ENCODE results near the gene FAM50B.

Gene FAM50B

DNA sequence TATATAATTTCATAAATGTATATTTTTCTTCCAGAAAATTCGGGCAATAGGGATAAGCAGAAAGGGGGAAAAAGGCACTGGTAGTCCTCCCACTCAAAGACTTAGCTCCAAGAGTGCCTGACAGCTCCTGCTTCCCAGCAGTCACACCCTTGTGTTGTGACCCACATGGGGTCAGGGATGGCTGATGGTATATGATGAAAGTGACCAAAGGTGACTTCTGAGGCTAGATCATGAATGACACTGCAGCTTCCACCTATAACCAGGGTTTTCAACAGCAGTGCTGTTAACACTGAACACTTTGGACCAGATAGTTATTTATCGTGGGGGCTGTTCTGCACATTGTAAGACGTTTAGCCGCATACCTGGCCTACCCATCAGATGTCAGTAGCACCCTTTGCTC lies 22.3 kb downstream of the FAM50B start:
- no peaks in the 10 kb centered on the region for H3K36me3 ChIP-seq
- H3K27me3 ChIP-seq = peaks cover 3% of the 10 kb centered on the region
- no peaks in the 10 kb centered on the region for H3K9me3 ChIP-seq
- H3K4me3 ChIP-seq (ENCODE audit: low read depth, low read length) = no peak overlapping the region
- H3K4me1 ChIP-seq = no peaks in the 10 kb centered on the region
- no peak for DNase-seq
- TF ChIP-seq, protein P1, sequence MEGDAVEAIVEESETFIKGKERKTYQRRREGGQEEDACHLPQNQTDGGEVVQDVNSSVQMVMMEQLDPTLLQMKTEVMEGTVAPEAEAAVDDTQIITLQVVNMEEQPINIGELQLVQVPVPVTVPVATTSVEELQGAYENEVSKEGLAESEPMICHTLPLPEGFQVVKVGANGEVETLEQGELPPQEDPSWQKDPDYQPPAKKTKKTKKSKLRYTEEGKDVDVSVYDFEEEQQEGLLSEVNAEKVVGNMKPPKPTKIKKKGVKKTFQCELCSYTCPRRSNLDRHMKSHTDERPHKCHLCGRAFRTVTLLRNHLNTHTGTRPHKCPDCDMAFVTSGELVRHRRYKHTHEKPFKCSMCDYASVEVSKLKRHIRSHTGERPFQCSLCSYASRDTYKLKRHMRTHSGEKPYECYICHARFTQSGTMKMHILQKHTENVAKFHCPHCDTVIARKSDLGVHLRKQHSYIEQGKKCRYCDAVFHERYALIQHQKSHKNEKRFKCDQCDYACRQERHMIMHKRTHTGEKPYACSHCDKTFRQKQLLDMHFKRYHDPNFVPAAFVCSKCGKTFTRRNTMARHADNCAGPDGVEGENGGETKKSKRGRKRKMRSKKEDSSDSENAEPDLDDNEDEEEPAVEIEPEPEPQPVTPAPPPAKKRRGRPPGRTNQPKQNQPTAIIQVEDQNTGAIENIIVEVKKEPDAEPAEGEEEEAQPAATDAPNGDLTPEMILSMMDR (IDR thresholded peaks at IDR 0.05; ENCODE audit: low read depth, low read length) = no peak

DNA sequence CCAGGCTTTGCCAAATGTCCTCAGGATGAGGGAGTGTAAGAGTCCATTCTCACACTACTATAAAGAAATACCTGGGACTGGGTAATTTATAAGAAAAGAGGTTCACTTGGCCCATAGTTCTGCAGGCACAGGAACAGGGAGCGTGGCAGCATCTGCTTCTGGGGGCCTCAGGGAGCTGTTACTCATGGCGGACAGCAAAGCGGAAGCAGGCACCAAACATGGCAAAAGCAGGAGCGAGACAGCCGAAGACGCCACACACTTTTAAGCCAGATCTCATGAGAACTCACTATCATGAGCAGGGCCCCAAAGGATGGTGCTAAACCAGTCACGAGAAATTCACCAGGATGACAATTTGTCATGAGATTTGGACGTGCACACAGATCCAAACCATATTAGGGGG lies 22.8 kb downstream of the FAM50B start:
- H3K27me3 ChIP-seq = peaks cover 3% of the 10 kb centered on the region
- DNase-seq = no peak
- TF ChIP-seq, protein P1 (IDR thresholded peaks at IDR 0.05; ENCODE audit: low read depth, low read length) = no peak

DNA sequence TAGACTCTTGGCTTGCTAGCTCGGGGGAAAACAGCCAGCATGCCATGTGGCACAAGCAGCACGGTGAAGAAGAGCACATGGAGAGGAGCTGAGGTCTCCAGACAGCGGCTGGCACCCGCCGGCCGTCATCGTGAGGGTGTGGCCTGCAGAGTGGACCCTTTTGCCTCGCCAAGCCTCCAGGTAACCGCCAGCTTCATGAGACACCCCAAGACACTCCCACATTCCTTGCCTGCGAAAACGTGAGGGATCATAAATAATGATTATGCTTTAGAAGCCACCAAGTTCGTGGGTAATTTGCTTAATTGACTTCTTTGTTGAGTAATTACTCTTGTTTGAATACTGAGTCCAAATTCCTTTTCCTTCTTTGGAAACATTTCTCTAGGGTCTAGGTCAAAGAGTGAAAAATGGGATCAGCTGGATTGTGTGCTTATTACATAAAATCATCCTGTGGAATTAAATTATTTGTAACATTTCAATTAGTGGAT lies 23.2 kb downstream of the FAM50B start:
- H3K9me3 ChIP-seq = no peaks in the 10 kb centered on the region
- DNase-seq = no peak
- H3K27me3 ChIP-seq = peaks cover 3% of the 10 kb centered on the region
- TF ChIP-seq, protein P1 (IDR thresholded peaks at IDR 0.05; ENCODE audit: low read depth, low read length) = no peak
- H3K36me3 ChIP-seq = no peaks in the 10 kb centered on the region
- no peak overlapping the region for H3K4me3 ChIP-seq (ENCODE audit: low read depth, low read length)
- H3K4me1 ChIP-seq = no peaks in the 10 kb centered on the region

More for the DNA sequence above, 22.8 kb downstream of the FAM50B start:
- H3K4me1 ChIP-seq = no peaks in the 10 kb centered on the region
- H3K4me3 ChIP-seq (ENCODE audit: low read depth, low read length) = no peak overlapping the region
- H3K9me3 ChIP-seq = no peaks in the 10 kb centered on the region
- H3K36me3 ChIP-seq = no peaks in the 10 kb centered on the region

DNA sequence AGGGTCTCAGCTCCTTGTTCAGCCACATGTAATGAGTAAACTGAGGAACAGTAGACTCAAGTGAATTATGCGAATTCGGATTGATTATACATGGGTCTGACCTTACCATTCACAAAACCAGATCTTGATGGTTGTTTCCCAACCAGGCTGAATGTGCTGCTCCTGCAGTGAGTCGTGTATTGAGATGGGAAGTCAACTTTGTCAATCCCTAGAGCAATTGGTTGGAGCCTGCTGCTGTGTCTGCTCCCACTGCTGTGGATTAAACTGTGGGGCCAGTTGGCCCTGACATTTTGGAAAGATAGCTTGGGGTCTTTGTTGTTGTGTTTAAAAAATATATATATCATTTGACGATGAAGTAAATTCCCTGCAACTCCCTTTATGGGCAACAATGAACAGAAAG lies 23.9 kb downstream of the FAM50B start:
- Histone ChIP-seq H3K27me3 (peaks cover 3% of the 10 kb centered on the region), H3K36me3 (no peaks in the 10 kb centered on the region), H3K4me1 (no peaks in the 10 kb centered on the region), H3K9me3 (no peaks in the 10 kb centered on the region), H3K4me3 (ENCODE audit: low read depth, low read length) (no peak overlapping the region)
- DNase-seq = no peak
- TF ChIP-seq, protein P1 (IDR thresholded peaks at IDR 0.05; ENCODE audit: low read depth, low read length) = no peak

DNA sequence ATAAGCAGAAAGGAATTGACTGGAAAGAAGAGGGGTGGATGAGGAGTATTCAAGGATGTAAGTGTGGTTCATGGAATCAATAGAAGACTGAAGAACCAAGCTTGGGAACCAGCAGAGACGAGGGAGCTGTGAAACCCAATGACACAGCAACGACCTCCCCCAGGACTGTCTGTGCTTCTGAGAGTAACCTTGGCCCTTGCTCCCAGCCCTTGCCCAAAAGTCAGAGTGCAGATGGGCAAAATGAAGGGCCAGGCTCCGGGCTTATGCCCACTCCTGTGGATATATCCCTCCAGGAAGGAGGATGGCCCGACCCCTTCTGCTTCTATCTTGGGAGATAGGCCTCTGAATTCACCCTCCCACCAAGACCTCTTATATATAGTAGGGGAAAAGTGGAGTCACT lies 24.9 kb downstream of the FAM50B start:
- Histone ChIP-seq H3K27me3 (peaks cover 3% of the 10 kb centered on the region; the same call in 1 of the 2 replicates), H3K9me3 (no peaks in the 10 kb centered on the region), H3K4me1 (no peaks in the 10 kb centered on the region), H3K36me3 (no peaks in the 10 kb centered on the region), H3K4me3 (ENCODE audit: low read depth, low read length) (no peak overlapping the region)
- TF ChIP-seq, protein P1 (IDR thresholded peaks at IDR 0.05; ENCODE audit: low read depth, low read length) = no peak
- no peak for DNase-seq

DNA sequence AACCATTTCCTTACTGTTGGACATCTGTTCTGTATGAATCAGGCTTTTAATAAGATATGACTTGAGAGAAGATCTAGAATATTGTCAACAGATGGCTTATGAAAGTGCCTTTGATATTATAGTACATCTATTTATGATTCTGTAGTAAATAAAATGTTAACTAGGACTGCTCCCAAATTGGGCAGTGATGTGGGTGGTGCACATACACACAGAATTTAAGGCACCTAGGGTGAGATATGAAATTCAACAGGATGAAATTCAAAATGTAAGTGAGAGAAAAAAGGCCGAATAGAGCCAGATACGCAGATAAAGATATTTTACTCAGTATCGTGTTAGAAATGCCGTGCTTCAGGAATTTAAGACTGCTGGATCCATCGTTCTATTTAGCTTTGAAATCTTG lies 26.3 kb downstream of the FAM50B start:
- H3K36me3 ChIP-seq = no peaks in the 10 kb centered on the region
- peaks cover 3% of the 10 kb centered on the region; the same call in 1 of the 2 replicates for H3K27me3 ChIP-seq
- no peak for DNase-seq
- TF ChIP-seq, protein P1 (IDR thresholded peaks at IDR 0.05; ENCODE audit: low read depth, low read length) = no peak
- H3K9me3 ChIP-seq = no peaks in the 10 kb centered on the region
- H3K4me3 ChIP-seq (ENCODE audit: low read depth, low read length) = no peak overlapping the region
- H3K4me1 ChIP-seq = no peaks in the 10 kb centered on the region

Measured in BE2C (cell line).